ENCODE measurements around the gene DYNC1H1. TPM values are rescaled to one million over a fixed set of nuclear protein-coding genes. Genes with fewer than 3 reads are reported as not detected.
A peak's percentile ranks its signal among the peaks of the same experiment; 100 is the strongest.

Gene DYNC1H1
- total RNA-seq = 100 to 1,000 TPM; 546 to 624 (median 593) TPM

- TF ChIP-seq CTCF (IDR thresholded peaks at IDR 0.05) (no peak), POLR2A (IDR thresholded peaks at IDR 0.05) (peak in 1 of 2 donors; percentile 92)
- peak; percentile 87 to 98 for DNase-seq (ENCODE audit: low spot score in 2 of 2)
- intact Hi-C loops (cut with DNase I; ENCODE audit: low total_unique reads) = loop anchor here (10.0 kb wide), 2 partner anchors 130 to 350 kb away; partner anchors contain the start of gene ZNF839
- peak within 1 kb of the TSS; percentile 99 for H3K4me3 ChIP-seq (ENCODE audit: low read depth, poor library complexity, severe bottlenecking)
- 0 to 1% methylated on average over 35 to 57 of the region's 115 CpGs for WGBS, 2 donors
Observed at GRCh38 chr14:101964297-101965180, at the start of gene DYNC1H1. Gene DYNC1H1, plus strand, starts transcription at chr14:101964573. Its CDS starts 119 bp downstream, at chr14:101964692.

GRCh38 chr14:101915871-101916815, 48.2 kb upstream of the DYNC1H1 start:
- 90 to 94% methylated on average over 23 of the region's 23 CpGs for WGBS, 2 donors
- intact Hi-C loops (cut with DNase I; ENCODE audit: low total_unique reads) = no loop called here
- no peak for DNase-seq (ENCODE audit: low spot score in 2 of 2)
- H3K4me3 ChIP-seq (ENCODE audit: low read depth, poor library complexity, severe bottlenecking) = no peak overlapping the region
- TF ChIP-seq CTCF (IDR thresholded peaks at IDR 0.05) = no peak
- TF ChIP-seq POLR2A (IDR thresholded peaks at IDR 0.05) = no peak

GRCh38 chr14:101916816-101917412, 47.5 kb upstream of the DYNC1H1 start:
- no peak for TF ChIP-seq CTCF (IDR thresholded peaks at IDR 0.05)
- no peak for TF ChIP-seq POLR2A (IDR thresholded peaks at IDR 0.05)
- no peak for DNase-seq (ENCODE audit: low spot score in 2 of 2)
- intact Hi-C loops (cut with DNase I; ENCODE audit: low total_unique reads) = no loop called here
- WGBS, 2 donors = 83% methylated on average over 18 of the region's 18 CpGs
- H3K4me3 ChIP-seq (ENCODE audit: low read depth, poor library complexity, severe bottlenecking) = no peak overlapping the region

- H3K4me3 ChIP-seq (ENCODE audit: low read depth, poor library complexity, severe bottlenecking) = no peak overlapping the region
- 81 to 85% methylated on average over 17 of the region's 17 CpGs for WGBS, 2 donors
- no peak for DNase-seq (ENCODE audit: low spot score in 2 of 2)
- intact Hi-C loops (cut with DNase I; ENCODE audit: low total_unique reads) = no loop called here
- TF ChIP-seq POLR2A (IDR thresholded peaks at IDR 0.05) (no peak), CTCF (IDR thresholded peaks at IDR 0.05) (no peak)
Observed at GRCh38 chr14:101917413-101918017, 46.9 kb upstream of the DYNC1H1 start.

Data from lower leg skin (tissue), 4 donors.